ENCODE results near the gene XRCC2. TPM values are rescaled to one million over a fixed set of nuclear protein-coding genes. Genes with fewer than 3 reads are reported as not detected.
"Not testable (repeated sequence)": the region's sequence is repeated elsewhere in the genome, so short reads cannot be mapped to it uniquely, and the experiment has no call there.

Gene XRCC2
- 12.9 and 13.3 TPM in 2 replicates for polyA plus RNA-seq (2013)

GRCh38 chr7:152675759-152676636 is at the start of gene XRCC2:
TSS of gene XRCC2 (minus strand) at chr7:152676141. CDS start at chr7:152676079, 62 bp downstream.
- Histone ChIP-seq H3K36me3 (ENCODE audit: control insufficient read depth in 1 of 2, insufficient read depth in 2 of 2, low read length in 2 of 2) (peaks cover 3% of the 10 kb centered on the region in 2 experiments), H3K4me2 (ENCODE audit: low read length) (peak within 1 kb of the TSS; percentile 91), H3K9me3 (ENCODE audit: insufficient read depth, low read depth, low read length) (no peaks in the 10 kb centered on the region), H3K27ac (ENCODE audit: low read depth, low read length) (peak within 1 kb of the TSS; percentile 61), H3K23ac (ENCODE audit: low read length) (no peak within 1 kb of the TSS), H4K12ac (ENCODE audit: low read depth, low read length) (peak within 1 kb of the TSS; percentile 88), H2BK120ac (ENCODE audit: insufficient read depth, low read length, poor library complexity) (peak within 1 kb of the TSS; percentile 77), H3K9ac (ENCODE audit: low read length) (peak within 1 kb of the TSS; percentile 90), H3K79me2 (ENCODE audit: control insufficient read depth, insufficient read depth, low read length, poor library complexity) (peaks cover 11% of the 10 kb centered on the region), H3K14ac (ENCODE audit: low read length) (peak within 1 kb of the TSS; percentile 78), H4K91ac (ENCODE audit: low read depth, low read length) (peak within 1 kb of the TSS; percentile 80), H3K4ac (ENCODE audit: low read depth, low read length) (peak within 1 kb of the TSS; percentile 95), H3K4me1 (ENCODE audit: control insufficient read depth in 1 of 2, insufficient read depth in 2 of 2, low read length in 2 of 2) (peaks cover 3 to 4% of the 10 kb centered on the region in 2 experiments), H3K4me3 (ENCODE audit: low read depth, low read length) (peak within 1 kb of the TSS; percentile 84), H3K79me1 (ENCODE audit: low read length) (peaks cover 3% of the 10 kb centered on the region), H4K8ac (ENCODE audit: low read depth, low read length) (peak within 1 kb of the TSS; percentile 92), H3K27me3 (ENCODE audit: insufficient read depth, low read length) (no peaks in the 10 kb centered on the region), H2AK5ac (ENCODE audit: low read length) (no peak within 1 kb of the TSS), H3K18ac (ENCODE audit: low read length) (peak within 1 kb of the TSS; percentile 88), H2BK12ac (ENCODE audit: low read length) (no peak within 1 kb of the TSS), H2AFZ (ENCODE audit: insufficient read depth, low read length, poor library complexity) (peak within 1 kb of the TSS; percentile 80), H2BK5ac (ENCODE audit: low read depth, low read length, poor library complexity) (peak within 1 kb of the TSS; percentile 67)
- peak; percentile 86 to 97 for DNase-seq
- no CpG with 5 or more reads among the region's 63 CpGs for WGBS (ENCODE audit: extremely low coverage, insufficient coverage, insufficient read length)

GRCh38 chr7:152723364-152723763 is 47.4 kb upstream of the XRCC2 start:
- no peaks in the 10 kb centered on the region for H3K79me2 ChIP-seq (ENCODE audit: control insufficient read depth, insufficient read depth, low read length, poor library complexity)
- no peaks in the 10 kb centered on the region for H3K4me1 ChIP-seq (ENCODE audit: control insufficient read depth in 1 of 2, insufficient read depth in 2 of 2, low read length in 2 of 2)
- no peak overlapping the region for H3K4me2 ChIP-seq (ENCODE audit: low read length)
- WGBS (ENCODE audit: extremely low coverage, insufficient coverage, insufficient read length), result no CpG with 5 or more reads among the region's 2 CpGs
- H3K9ac ChIP-seq (ENCODE audit: low read length), result no peak overlapping the region
- no peak overlapping the region for H2AFZ ChIP-seq (ENCODE audit: insufficient read depth, low read length, poor library complexity)
- H2BK120ac ChIP-seq (ENCODE audit: insufficient read depth, low read length, poor library complexity), result no peak overlapping the region
- H3K14ac ChIP-seq (ENCODE audit: low read length), result no peak overlapping the region
- no peak overlapping the region for H2AK5ac ChIP-seq (ENCODE audit: low read length)
- no peak for DNase-seq
- H3K79me1 ChIP-seq (ENCODE audit: low read length), result no peaks in the 10 kb centered on the region
- no peak overlapping the region for H3K27ac ChIP-seq (ENCODE audit: low read depth, low read length)
- H3K23ac ChIP-seq (ENCODE audit: low read length), result no peak overlapping the region
- H3K27me3 ChIP-seq (ENCODE audit: insufficient read depth, low read length), result no peaks in the 10 kb centered on the region
- H4K8ac ChIP-seq (ENCODE audit: low read depth, low read length), result no peak overlapping the region
- H4K12ac ChIP-seq (ENCODE audit: low read depth, low read length), result no peak overlapping the region
- H2BK5ac ChIP-seq (ENCODE audit: low read depth, low read length, poor library complexity), result no peak overlapping the region
- H3K4ac ChIP-seq (ENCODE audit: low read depth, low read length), result no peak overlapping the region
- H4K91ac ChIP-seq (ENCODE audit: low read depth, low read length), result no peak overlapping the region
- no peaks in the 10 kb centered on the region for H3K36me3 ChIP-seq (ENCODE audit: control insufficient read depth in 1 of 2, insufficient read depth in 2 of 2, low read length in 2 of 2)
- H3K18ac ChIP-seq (ENCODE audit: low read length), result no peak overlapping the region
- no peak overlapping the region for H2BK12ac ChIP-seq (ENCODE audit: low read length)
- no peaks in the 10 kb centered on the region for H3K9me3 ChIP-seq (ENCODE audit: insufficient read depth, low read depth, low read length)
- no peak overlapping the region for H3K4me3 ChIP-seq (ENCODE audit: low read depth, low read length)

- not testable (repeated sequence) for H3K23ac ChIP-seq (ENCODE audit: low read length); H3K27me3 ChIP-seq (ENCODE audit: insufficient read depth, low read length); H2AFZ ChIP-seq (ENCODE audit: insufficient read depth, low read length, poor library complexity); H3K4me3 ChIP-seq (ENCODE audit: low read depth, low read length); H3K36me3 ChIP-seq (ENCODE audit: control insufficient read depth in 1 of 2, insufficient read depth in 2 of 2, low read length in 2 of 2); H3K4me2 ChIP-seq (ENCODE audit: low read length); H3K9me3 ChIP-seq (ENCODE audit: insufficient read depth, low read depth, low read length); H2AK5ac ChIP-seq (ENCODE audit: low read length); H4K12ac ChIP-seq (ENCODE audit: low read depth, low read length); H3K9ac ChIP-seq (ENCODE audit: low read length); H4K8ac ChIP-seq (ENCODE audit: low read depth, low read length); H2BK12ac ChIP-seq (ENCODE audit: low read length); H3K4ac ChIP-seq (ENCODE audit: low read depth, low read length); H3K79me1 ChIP-seq (ENCODE audit: low read length); H3K14ac ChIP-seq (ENCODE audit: low read length); H3K4me1 ChIP-seq (ENCODE audit: control insufficient read depth in 1 of 2, insufficient read depth in 2 of 2, low read length in 2 of 2); H3K27ac ChIP-seq (ENCODE audit: low read depth, low read length); H2BK120ac ChIP-seq (ENCODE audit: insufficient read depth, low read length, poor library complexity); H3K79me2 ChIP-seq (ENCODE audit: control insufficient read depth, insufficient read depth, low read length, poor library complexity); H2BK5ac ChIP-seq (ENCODE audit: low read depth, low read length, poor library complexity); DNase-seq; H4K91ac ChIP-seq (ENCODE audit: low read depth, low read length); H3K18ac ChIP-seq (ENCODE audit: low read length)
- no CpG with 5 or more reads among the region's 1 CpG for WGBS (ENCODE audit: extremely low coverage, insufficient coverage, insufficient read length)
Observed at GRCh38 chr7:152712412-152713042, 36.6 kb upstream of the XRCC2 start.

- Histone ChIP-seq H2BK12ac (ENCODE audit: low read length) (no peak overlapping the region), H3K27ac (ENCODE audit: low read depth, low read length) (no peak overlapping the region), H3K9ac (ENCODE audit: low read length) (no peak overlapping the region), H3K9me3 (ENCODE audit: insufficient read depth, low read depth, low read length) (no peaks in the 10 kb centered on the region), H4K8ac (ENCODE audit: low read depth, low read length) (no peak overlapping the region), H2AFZ (ENCODE audit: insufficient read depth, low read length, poor library complexity) (no peak overlapping the region), H2BK120ac (ENCODE audit: insufficient read depth, low read length, poor library complexity) (no peak overlapping the region), H2AK5ac (ENCODE audit: low read length) (no peak overlapping the region), H3K4ac (ENCODE audit: low read depth, low read length) (no peak overlapping the region), H3K14ac (ENCODE audit: low read length) (no peak overlapping the region), H3K27me3 (ENCODE audit: insufficient read depth, low read length) (no peaks in the 10 kb centered on the region), H3K4me3 (ENCODE audit: low read depth, low read length) (no peak overlapping the region), H3K23ac (ENCODE audit: low read length) (no peak overlapping the region), H3K18ac (ENCODE audit: low read length) (no peak overlapping the region), H3K79me1 (ENCODE audit: low read length) (no peaks in the 10 kb centered on the region), H3K79me2 (ENCODE audit: control insufficient read depth, insufficient read depth, low read length, poor library complexity) (no peaks in the 10 kb centered on the region), H2BK5ac (ENCODE audit: low read depth, low read length, poor library complexity) (no peak overlapping the region), H4K12ac (ENCODE audit: low read depth, low read length) (no peak overlapping the region), H4K91ac (ENCODE audit: low read depth, low read length) (no peak overlapping the region), H3K36me3 (ENCODE audit: control insufficient read depth in 1 of 2, insufficient read depth in 2 of 2, low read length in 2 of 2) (no peaks in the 10 kb centered on the region), H3K4me2 (ENCODE audit: low read length) (no peak overlapping the region), H3K4me1 (ENCODE audit: control insufficient read depth in 1 of 2, insufficient read depth in 2 of 2, low read length in 2 of 2) (no peaks in the 10 kb centered on the region)
- DNase-seq, result no peak
- whole genome bisulfite sequencing (ENCODE audit: extremely low coverage, insufficient coverage, insufficient read length), result no CpG with 5 or more reads among the region's 9 CpGs
Observed at GRCh38 chr7:152711444-152711944, 35.6 kb upstream of the XRCC2 start.
